Left forelimb (tissue), 1 donor: ENCODE results near the gene FCMR.

Experiments used
- DNase-seq: peaks from one replicate; pipeline ENCODE4 v3.0.0-alpha.2; 2018; ENCODE audit warnings: low spot score

Gene FCMR

GRCh38 chr1:206901944-206902343, 19.8 kb downstream of the FCMR start:
- no peak for DNase-seq

DNA sequence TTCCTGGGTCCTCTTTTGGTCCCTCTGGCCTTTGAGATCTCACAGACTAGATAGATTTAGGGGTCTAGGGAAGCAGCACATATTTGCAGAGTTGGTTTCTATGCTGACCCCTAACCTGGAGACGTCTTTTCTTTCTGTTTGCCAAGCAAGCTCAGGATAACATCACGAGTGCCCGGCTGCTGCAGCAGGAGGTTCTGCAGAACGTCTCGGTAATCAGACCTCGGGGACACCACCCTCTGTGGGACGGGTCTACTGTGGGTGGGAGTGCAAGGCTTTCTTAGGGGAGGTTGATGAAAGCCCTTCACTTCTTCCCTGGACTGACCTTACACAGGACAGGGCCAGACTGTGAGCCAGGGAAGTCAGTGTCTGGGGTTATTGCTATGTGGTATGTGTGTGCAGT, 21.6 kb downstream of the FCMR start:
- no peak for DNase-seq

DNA sequence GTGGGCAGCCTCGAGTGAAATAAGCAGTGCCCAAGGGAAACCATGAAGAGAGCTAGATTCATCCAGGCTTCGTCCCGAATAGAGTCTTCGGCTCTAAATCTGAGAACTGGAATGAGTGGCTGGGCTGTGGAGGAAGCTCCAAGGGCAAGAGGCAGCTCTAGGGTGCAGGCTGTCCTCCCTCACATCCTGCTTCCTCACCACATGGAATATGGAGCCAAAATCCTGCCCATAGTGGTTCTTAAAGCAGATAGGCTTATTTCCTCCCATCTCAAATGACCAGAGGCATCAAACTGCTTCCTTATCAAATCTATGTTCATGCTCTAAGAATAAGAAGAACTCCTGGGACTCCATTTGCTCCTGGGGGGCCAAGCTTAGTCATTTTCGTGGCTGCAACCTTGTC, 22.0 kb downstream of the FCMR start:
- no peak for DNase-seq

DNA sequence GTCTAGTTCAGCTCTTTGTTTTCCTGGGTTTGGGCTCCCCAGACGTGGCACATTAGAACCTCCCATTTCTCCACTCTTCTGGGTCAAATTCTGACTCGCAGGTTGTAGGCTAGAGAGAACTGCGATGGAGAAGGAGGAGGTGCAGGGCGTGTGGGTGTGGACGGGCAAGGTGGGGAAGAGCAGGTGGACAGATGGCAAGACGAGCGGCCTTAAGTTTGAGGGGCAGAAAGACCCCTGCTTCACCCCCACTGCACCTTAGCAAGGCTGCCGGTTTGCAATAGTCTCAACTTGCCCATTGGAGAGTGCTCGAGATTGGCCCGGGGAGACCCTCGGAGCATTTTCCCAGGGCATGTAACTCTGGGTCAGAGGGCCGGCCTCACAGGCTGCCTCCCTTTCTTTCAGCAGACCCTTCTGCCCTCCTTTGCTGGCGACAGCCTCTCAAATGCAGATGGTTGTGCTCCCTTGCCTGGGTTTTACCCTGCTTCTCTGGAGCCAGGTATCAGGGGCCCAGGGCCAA, 22.8 kb downstream of the FCMR start:
- DNase-seq = no peak

GRCh38 chr1:206898089-206898914, 23.4 kb downstream of the FCMR start:
- no peak for DNase-seq

DNA sequence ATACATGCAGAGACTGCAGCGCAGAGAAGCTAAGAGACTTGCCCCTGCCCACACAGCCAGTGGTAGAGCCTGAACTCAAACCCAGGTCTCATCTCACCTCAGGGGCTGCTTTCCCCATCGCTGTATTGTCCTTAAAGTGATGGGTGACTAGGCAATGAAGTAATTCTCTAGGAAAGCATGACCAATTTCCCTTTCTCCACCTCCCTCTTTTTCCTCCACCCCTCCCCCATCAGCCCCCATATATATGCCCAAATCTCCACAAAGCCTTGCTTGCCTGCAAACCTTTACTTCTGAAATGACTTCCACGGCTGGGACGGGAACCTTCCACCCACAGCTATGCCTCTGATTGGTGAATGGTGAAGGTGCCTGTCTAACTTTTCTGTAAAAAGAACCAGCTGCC, 24.6 kb downstream of the FCMR start, which contains the start of gene IL24:
TSS of gene IL24 (plus strand) at position 269 of the 400 bp plus-strand sequence. CDS start 390 bp downstream, outside the sequence.
- DNase-seq = no peak

GRCh38 chr1:206896261-206896660, 25.5 kb downstream of the FCMR start:
- DNase-seq = no peak

DNA sequence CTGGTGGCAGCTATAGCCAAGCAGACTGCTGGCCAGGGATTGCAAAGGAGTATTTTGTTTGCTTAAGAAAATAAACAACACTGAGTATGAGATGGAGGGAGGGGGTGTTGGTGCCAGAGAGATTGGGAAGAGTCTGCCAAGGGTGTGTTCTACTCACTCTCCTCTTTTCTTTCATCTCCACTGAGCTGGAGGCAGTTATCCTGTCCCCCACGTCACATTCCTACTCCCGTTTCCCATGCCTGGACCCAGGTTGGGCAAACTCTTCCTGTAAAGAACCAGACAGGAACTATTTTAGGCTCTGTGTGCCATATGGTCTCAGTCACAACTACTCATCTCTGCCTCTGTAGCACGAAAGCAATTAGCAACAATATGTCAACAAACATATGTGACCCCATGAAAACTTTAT, 25.9 kb downstream of the FCMR start:
- DNase-seq = no peak

GRCh38 chr1:206895325-206895724, 26.4 kb downstream of the FCMR start:
- no peak for DNase-seq

- no peak for DNase-seq
Measured at GRCh38 chr1:206893380-206893779, 28.4 kb downstream of the FCMR start.

- DNase-seq = no peak
Measured at GRCh38 chr1:206892351-206892984, 29.3 kb downstream of the FCMR start.

GRCh38 chr1:206891412-206891811, 30.3 kb downstream of the FCMR start:
- no peak for DNase-seq

- no peak for DNase-seq
Measured at GRCh38 chr1:206890125-206891060, 31.3 kb downstream of the FCMR start.

- DNase-seq = no peak
Measured at GRCh38 chr1:206887701-206888100, 34.0 kb downstream of the FCMR start.

DNA sequence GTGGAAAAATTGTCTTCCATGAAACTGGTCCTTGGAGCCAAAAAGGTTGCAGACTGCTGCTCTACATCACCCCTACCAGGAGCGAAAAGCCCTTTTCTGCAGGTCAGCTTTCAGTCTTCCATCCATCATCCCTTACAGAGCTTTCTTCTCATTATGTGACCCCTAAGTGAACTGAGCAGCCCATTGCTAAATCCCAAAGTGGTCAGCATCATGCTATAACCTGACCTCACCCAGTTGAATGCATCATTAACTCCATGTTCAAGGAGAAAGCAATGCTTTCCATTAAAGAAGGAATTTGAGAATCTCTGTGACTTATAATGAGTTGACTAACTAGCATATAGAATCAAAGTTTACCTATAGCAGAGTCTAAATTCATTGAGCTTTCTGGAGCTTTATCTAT, 34.9 kb downstream of the FCMR start:
- no peak for DNase-seq

DNA sequence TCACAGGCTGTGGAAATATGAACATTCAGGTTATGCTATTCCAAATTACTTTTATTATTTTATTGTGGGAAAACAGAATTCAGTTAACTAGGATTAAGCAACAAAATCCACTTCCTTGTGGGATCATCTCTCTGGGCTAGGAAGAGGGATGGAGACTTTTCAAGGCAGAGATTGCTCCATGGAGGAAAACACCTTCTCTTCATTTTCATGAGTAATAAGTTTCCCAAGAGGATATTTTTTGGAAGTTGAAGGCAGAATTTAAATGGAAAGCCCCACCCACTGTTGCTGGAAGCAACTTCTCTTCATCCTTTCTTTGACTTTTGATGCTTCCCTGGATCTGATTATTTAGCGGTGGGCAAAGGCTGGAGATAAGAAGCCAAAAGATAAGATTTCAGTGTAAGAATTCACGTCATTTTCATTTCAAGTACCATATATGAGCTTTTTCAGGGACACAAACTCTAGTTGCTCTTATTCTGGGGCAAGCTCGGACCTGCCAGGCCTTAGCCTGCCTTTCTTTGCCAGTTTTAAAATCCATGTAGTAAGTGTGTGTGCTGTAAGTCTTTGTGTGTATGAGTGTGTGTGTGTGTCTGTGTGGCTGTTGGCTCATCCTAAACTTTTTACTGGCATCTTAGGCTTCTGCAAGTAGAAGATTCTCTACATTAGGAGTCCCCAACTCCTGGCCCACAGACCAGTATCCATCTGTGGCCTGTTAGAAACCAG, 36.2 kb downstream of the FCMR start:
- no peak for DNase-seq

DNA sequence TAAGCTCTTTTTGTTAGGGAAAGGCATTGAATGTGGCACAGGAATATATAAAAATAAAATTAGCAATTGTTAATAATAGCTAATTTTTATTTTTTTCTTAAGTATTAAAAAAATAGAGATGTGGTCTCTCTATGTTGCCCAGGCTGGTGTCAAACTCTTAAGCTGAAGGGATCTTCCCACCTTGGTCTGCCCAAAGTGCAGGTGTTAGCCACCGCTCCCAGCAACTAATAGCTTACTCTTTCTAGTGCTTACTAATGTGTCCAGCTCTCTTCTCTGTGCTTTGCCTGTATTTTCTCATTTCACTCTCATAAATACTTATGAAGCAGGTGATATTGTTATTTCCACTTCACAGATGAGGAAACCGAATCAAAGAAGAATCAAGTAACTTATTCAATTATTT, 37.9 kb downstream of the FCMR start:
- DNase-seq = no peak

- no peak for DNase-seq
Measured at GRCh38 chr1:206883160-206883559, 38.6 kb downstream of the FCMR start.

GRCh38 chr1:206882555-206882954, 39.2 kb downstream of the FCMR start:
- DNase-seq = no peak

- no peak for DNase-seq
Measured at GRCh38 chr1:206880314-206880713, 41.4 kb downstream of the FCMR start.

- no peak for DNase-seq
Measured at GRCh38 chr1:206878456-206878855, 43.3 kb downstream of the FCMR start.
